ENCODE measurements around the gene RAB5IF. TPM values are rescaled to one million over a fixed set of nuclear protein-coding genes. Genes with fewer than 3 reads are reported as not detected.

RAB5IF gene
- total and polyA plus RNA-seq, 2 of the 13 experiments (the other 11 are each of a cell fraction or from before 2014, with no cell fraction given), result 261 to 305 TPM

GRCh38 chr20:36607586-36608387, 2.2 kb downstream of the RAB5IF start (continued):
- no peak for TF ChIP-seq PTBP1 (IDR thresholded peaks at IDR 0.05; ENCODE audit: low read depth, low read length, poor library complexity, severe bottlenecking)
- no peak for TF ChIP-seq ZFP37 (CRISPR knock-in tag; IDR thresholded peaks at IDR 0.05; ENCODE audit: borderline replicate concordance)
- TF ChIP-seq MLX (CRISPR knock-in tag; IDR thresholded peaks at IDR 0.05), result 0 out of 2 replicates have a peak, but pooled peaks have one; percentile 24
- no peak for TF ChIP-seq KMT2A (CRISPR knock-in tag; IDR thresholded peaks at IDR 0.05)
- peak; percentile 86 for TF ChIP-seq ZNF614 (CRISPR knock-in tag; IDR thresholded peaks at IDR 0.05; ENCODE audit: borderline replicate concordance)
- no peak for TF ChIP-seq TOPORS (CRISPR knock-in tag; IDR thresholded peaks at IDR 0.05)
- no peak for TF ChIP-seq SNRNP70 (IDR thresholded peaks at IDR 0.05; ENCODE audit: low read depth, low read length)
- TF ChIP-seq GPN1 (CRISPR knock-in tag; IDR thresholded peaks at IDR 0.05; ENCODE audit: borderline replicate concordance), result no peak
- TF ChIP-seq ZNF441 (CRISPR knock-in tag; IDR thresholded peaks at IDR 0.05; ENCODE audit: borderline replicate concordance), result no peak; the same call in 1 of the 2 replicates
- TF ChIP-seq ZZZ3 (CRISPR knock-in tag; IDR thresholded peaks at IDR 0.05; ENCODE audit: borderline replicate concordance), result no peak
- TF ChIP-seq, protein P1, sequence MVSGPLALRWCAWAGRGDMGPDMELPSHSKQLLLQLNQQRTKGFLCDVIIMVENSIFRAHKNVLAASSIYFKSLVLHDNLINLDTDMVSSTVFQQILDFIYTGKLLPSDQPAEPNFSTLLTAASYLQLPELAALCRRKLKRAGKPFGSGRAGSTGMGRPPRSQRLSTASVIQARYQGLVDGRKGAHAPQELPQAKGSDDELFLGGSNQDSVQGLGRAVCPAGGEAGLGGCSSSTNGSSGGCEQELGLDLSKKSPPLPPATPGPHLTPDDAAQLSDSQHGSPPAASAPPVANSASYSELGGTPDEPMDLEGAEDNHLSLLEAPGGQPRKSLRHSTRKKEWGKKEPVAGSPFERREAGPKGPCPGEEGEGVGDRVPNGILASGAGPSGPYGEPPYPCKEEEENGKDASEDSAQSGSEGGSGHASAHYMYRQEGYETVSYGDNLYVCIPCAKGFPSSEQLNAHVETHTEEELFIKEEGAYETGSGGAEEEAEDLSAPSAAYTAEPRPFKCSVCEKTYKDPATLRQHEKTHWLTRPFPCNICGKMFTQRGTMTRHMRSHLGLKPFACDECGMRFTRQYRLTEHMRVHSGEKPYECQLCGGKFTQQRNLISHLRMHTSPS (CRISPR knock-in tag; IDR thresholded peaks at IDR 0.05; ENCODE audit: low read depth), result no peak
- no peak for TF ChIP-seq POLR2AphosphoS5 (IDR thresholded peaks at IDR 0.05; ENCODE audit: low read depth, low read length)
- TF ChIP-seq, protein P2, sequence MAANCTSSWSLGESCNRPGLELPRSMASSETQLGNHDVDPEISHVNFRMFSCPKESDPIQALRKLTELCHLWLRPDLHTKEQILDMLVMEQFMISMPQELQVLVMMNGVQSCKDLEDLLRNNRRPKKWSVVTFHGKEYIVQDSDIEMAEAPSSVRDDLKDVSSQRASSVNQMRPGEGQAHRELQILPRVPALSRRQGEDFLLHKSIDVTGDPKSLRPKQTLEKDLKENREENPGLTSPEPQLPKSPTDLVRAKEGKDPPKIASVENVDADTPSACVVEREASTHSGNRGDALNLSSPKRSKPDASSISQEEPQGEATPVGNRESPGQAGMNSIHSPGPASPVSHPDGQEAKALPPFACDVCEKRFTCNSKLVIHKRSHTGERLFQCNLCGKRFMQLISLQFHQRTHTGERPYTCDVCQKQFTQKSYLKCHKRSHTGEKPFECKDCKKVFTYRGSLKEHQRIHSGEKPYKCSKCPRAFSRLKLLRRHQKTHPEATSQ (CRISPR knock-in tag; IDR thresholded peaks at IDR 0.05; ENCODE audit: borderline replicate concordance), result no peak; the same call in 1 of the 2 replicates
- no peak for TF ChIP-seq ZNF496 (CRISPR knock-in tag; IDR thresholded peaks at IDR 0.05; ENCODE audit: insufficient replicate concordance)
- TF ChIP-seq RXRA (CRISPR knock-in tag; IDR thresholded peaks at IDR 0.05), result peak; percentile 96
- no peak for TF ChIP-seq MED13 (CRISPR knock-in tag; IDR thresholded peaks at IDR 0.05)
- TF ChIP-seq GTF2F1 (IDR thresholded peaks at IDR 0.05; ENCODE audit: low read length), result no peak
- TF ChIP-seq CCAR2 (optimal IDR thresholded peaks at IDR 0.05; ENCODE audit: low read depth, low read length), result no peak
- TF ChIP-seq TAF1 (CRISPR knock-in tag; IDR thresholded peaks at IDR 0.05), result no peak
- TF ChIP-seq ZNF138 (CRISPR knock-in tag; IDR thresholded peaks at IDR 0.05; ENCODE audit: low read depth), result peak; percentile 63; the same call in 1 of the 2 replicates
- TF ChIP-seq TOE1 (CRISPR knock-in tag; IDR thresholded peaks at IDR 0.05), result no peak
- TF ChIP-seq RNF2 (conservative IDR thresholded peaks at IDR 0.05; ENCODE audit: low read depth), result 0 out of 2 replicates have a peak, but pooled peaks have one; percentile 39
- TF ChIP-seq KLF16 (CRISPR knock-in tag; IDR thresholded peaks at IDR 0.05), result no peak
- TF ChIP-seq ZNF317 (CRISPR knock-in tag; IDR thresholded peaks at IDR 0.05), result no peak
- 0 out of 2 replicates have a peak, but pooled peaks have one; percentile 48 for TF ChIP-seq ZNF230 (CRISPR knock-in tag; IDR thresholded peaks at IDR 0.05)
- TF ChIP-seq, protein P3, sequence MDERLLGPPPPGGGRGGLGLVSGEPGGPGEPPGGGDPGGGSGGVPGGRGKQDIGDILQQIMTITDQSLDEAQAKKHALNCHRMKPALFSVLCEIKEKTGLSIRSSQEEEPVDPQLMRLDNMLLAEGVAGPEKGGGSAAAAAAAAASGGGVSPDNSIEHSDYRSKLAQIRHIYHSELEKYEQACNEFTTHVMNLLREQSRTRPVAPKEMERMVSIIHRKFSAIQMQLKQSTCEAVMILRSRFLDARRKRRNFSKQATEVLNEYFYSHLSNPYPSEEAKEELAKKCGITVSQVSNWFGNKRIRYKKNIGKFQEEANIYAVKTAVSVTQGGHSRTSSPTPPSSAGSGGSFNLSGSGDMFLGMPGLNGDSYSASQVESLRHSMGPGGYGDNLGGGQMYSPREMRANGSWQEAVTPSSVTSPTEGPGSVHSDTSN (CRISPR knock-in tag; IDR thresholded peaks at IDR 0.05), result no peak
- no peak for TF ChIP-seq ZNF136 (CRISPR knock-in tag; IDR thresholded peaks at IDR 0.05; ENCODE audit: low read depth)

Measured in HepG2 (cell line).